ENCODE results near the gene LSG1. TPM values are rescaled to one million over a fixed set of nuclear protein-coding genes. Genes with fewer than 3 reads are reported as not detected.

Gene LSG1
- total and polyA plus RNA-seq, 9 of the 15 experiments (the other 6 are each of a cell fraction or from before 2014, with no cell fraction given): 14.9 to 73.7 (median 46.7) TPM

GRCh38 chr3:194685718-194686413 lies 13.9 kb upstream of the LSG1 start, which contains the start of gene FAM43A (continued):
- no peak; the same call in 1 of the 2 replicates for TF ChIP-seq STAG1 (CRISPR knock-in tag; IDR thresholded peaks at IDR 0.05; ENCODE audit: borderline replicate concordance)
- no peak for TF ChIP-seq MNT (conservative IDR thresholded peaks at IDR 0.05)
- TF ChIP-seq ZBTB33 (CRISPR knock-in tag; IDR thresholded peaks at IDR 0.05): peak; percentile 52; the same call in 1 of the 2 replicates
- no peak for TF ChIP-seq ZNF445 (CRISPR knock-in tag; IDR thresholded peaks at IDR 0.05; ENCODE audit: low read depth)
- TF ChIP-seq BCLAF1 (IDR thresholded peaks at IDR 0.05; ENCODE audit: borderline replicate concordance in 1 of 2, control insufficient read depth in 1 of 2, low read depth in 2 of 2, low read length in 1 of 2): no peak
- no peak for TF ChIP-seq CHAMP1 (IDR thresholded peaks at IDR 0.05)
- TF ChIP-seq STAT5B (CRISPR knock-in tag; IDR thresholded peaks at IDR 0.05): no peak
- TF ChIP-seq RBM39 (optimal IDR thresholded peaks at IDR 0.05; ENCODE audit: low read depth, low read length): no peak
- no peak for TF ChIP-seq NEUROD1 (IDR thresholded peaks at IDR 0.05; ENCODE audit: borderline replicate concordance, low read depth, low read length, partially characterized antibody)
- TF ChIP-seq KDM5B (IDR thresholded peaks at IDR 0.05; ENCODE audit: insufficient replicate concordance, low read depth, low read length): peak; percentile 98
- no peak for TF ChIP-seq SREBF2 (CRISPR knock-in tag; IDR thresholded peaks at IDR 0.05)
- no peak for TF ChIP-seq CBFA2T3 (IDR thresholded peaks at IDR 0.05)
- TF ChIP-seq FOXJ3 (CRISPR knock-in tag; IDR thresholded peaks at IDR 0.05): no peak
- TF ChIP-seq TFAP4 (CRISPR knock-in tag; IDR thresholded peaks at IDR 0.05; ENCODE audit: borderline replicate concordance): peak; percentile 76; the same call in 1 of the 2 replicates
- no peak for TF ChIP-seq SIN3A (IDR thresholded peaks at IDR 0.05; ENCODE audit: borderline replicate concordance in 2 of 2, control insufficient read depth in 1 of 2, low read depth in 2 of 2, low read length in 2 of 2)
- TF ChIP-seq ZNF143 (CRISPR knock-in tag; IDR thresholded peaks at IDR 0.05): no peak

Data from K562 (cell line).